RWPE2 (cell line): ENCODE results near the gene LIPA.

Experiments
- ATAC-seq: fragments of 200-7000 bp; cut with Tn5 transposase; 3 replicates; pipeline ENCODE4 v1.9.1; 2021; ENCODE audit warnings: low read depth
- DNase-seq: peaks from one replicate; pipeline ENCODE4 v3.0.0-alpha.2; 2020; ENCODE audit warnings: low spot score
- H3K27ac ChIP-seq: fragments of 450-650 bp; 2 replicates; pipeline ENCODE4 v1.5.1; 2017; ENCODE audit warnings: mild to moderate bottlenecking; ENCODE audit not compliant: poor library complexity, severe bottlenecking
- H3K27me3 ChIP-seq: fragments of 250-450 bp; sonication (Bioruptor Pico); 2 replicates; pipeline ENCODE4 v1.5.1; 2021; ENCODE audit warnings: mild to moderate bottlenecking, moderate library complexity; ENCODE audit not compliant: insufficient read depth, poor library complexity, severe bottlenecking
- H3K36me3 ChIP-seq: fragments of 250-450 bp; sonication (Bioruptor Pico); 2 replicates; pipeline ENCODE4 v1.5.1; 2020; ENCODE audit warnings: low read depth, mild to moderate bottlenecking, moderate library complexity
- H3K4me1 ChIP-seq: fragments of 250-450 bp; sonication (Bioruptor Pico); 2 replicates; pipeline ENCODE4 v1.5.1; 2021; ENCODE audit warnings: mild to moderate bottlenecking, moderate library complexity; ENCODE audit not compliant: insufficient read depth, poor library complexity, severe bottlenecking
- H3K4me3 ChIP-seq: fragments of 250-450 bp; sonication (Bioruptor Pico); 2 replicates; pipeline ENCODE4 v1.5.1; 2021; ENCODE audit warnings: mild to moderate bottlenecking, moderate library complexity; ENCODE audit not compliant: severe bottlenecking
- H3K9me3 ChIP-seq: fragments of 250-450 bp; sonication (Bioruptor Pico); 2 replicates; pipeline ENCODE4 v1.5.1; 2021; ENCODE audit warnings: mild to moderate bottlenecking, moderate library complexity; ENCODE audit not compliant: severe bottlenecking
- CTCF ChIP-seq: fragments of 450-650 bp; IDR thresholded peaks from one replicate; pipeline ENCODE4 v1.5.1; 2017; ENCODE audit warnings: mild to moderate bottlenecking, moderate library complexity; ENCODE audit not compliant: poor library complexity, severe bottlenecking

The LIPA gene

GRCh38 chr10:89283025-89283935 lies 31.7 kb upstream of the LIPA start:
- Histone ChIP-seq H3K27ac (peak overlapping the region; percentile 90), H3K27me3 (no peaks in the 10 kb centered on the region), H3K9me3 (no peaks in the 10 kb centered on the region), H3K4me1 (peaks cover 51% of the 10 kb centered on the region), H3K4me3 (no peak overlapping the region), H3K36me3 (no peaks in the 10 kb centered on the region)
- DNase-seq (no peak), ATAC-seq (peak; percentile 15; the same call in 1 of the 3 replicates)
- no peak for TF ChIP-seq CTCF

- ATAC-seq (no peak), DNase-seq (no peak)
- Histone ChIP-seq H3K27ac (peak overlapping the region; percentile 90), H3K9me3 (no peaks in the 10 kb centered on the region), H3K4me3 (no peak overlapping the region), H3K36me3 (no peaks in the 10 kb centered on the region), H3K27me3 (no peaks in the 10 kb centered on the region), H3K4me1 (peaks cover 62% of the 10 kb centered on the region)
- no peak for TF ChIP-seq CTCF
These were observed 30.2 kb upstream of the LIPA start for GRCh38 chr10:89281606-89282395.

- Histone ChIP-seq H3K36me3 (no peaks in the 10 kb centered on the region), H3K4me1 (peaks cover 72% of the 10 kb centered on the region), H3K27ac (peak overlapping the region; percentile 90), H3K9me3 (no peaks in the 10 kb centered on the region), H3K4me3 (no peak overlapping the region), H3K27me3 (no peaks in the 10 kb centered on the region)
- no peak for TF ChIP-seq CTCF
- ATAC-seq (no peak), DNase-seq (no peak)
These were observed 28.9 kb upstream of the LIPA start for GRCh38 chr10:89280508-89280907.

GRCh38 chr10:89279421-89279869 lies 27.9 kb upstream of the LIPA start:
- H3K4me1 ChIP-seq = peaks cover 74% of the 10 kb centered on the region
- H3K27me3 ChIP-seq = no peaks in the 10 kb centered on the region
- H3K9me3 ChIP-seq = no peaks in the 10 kb centered on the region
- TF ChIP-seq CTCF = no peak
- no peak overlapping the region for H3K4me3 ChIP-seq
- peak; percentile 23 for ATAC-seq
- H3K27ac ChIP-seq = peak overlapping the region; percentile 90
- no peaks in the 10 kb centered on the region for H3K36me3 ChIP-seq
- DNase-seq = peak; percentile 75
